GM20000 (cell line): Measurements from ENCODE around the gene RPL36.
"Not testable (repeated sequence)": the region's sequence is repeated elsewhere in the genome, so short reads cannot be mapped to it uniquely, and the experiment has no call there.

Experiments used
- DNase-seq: peaks from one replicate; pipeline ENCODE4 v3.0.0; 2012; ENCODE audit warnings: low spot score
- CTCF ChIP-seq: IDR thresholded peaks from 2 replicates; pipeline ENCODE4 v1.5.1; 2012; ENCODE audit warnings: mild to moderate bottlenecking, control low read depth; ENCODE audit errors: extremely low read depth, missing control alignments

The RPL36 gene

GRCh38 chr19:5684694-5685430 is 5.2 kb upstream of the RPL36 start:
- no peak for TF ChIP-seq CTCF
- DNase-seq, result no peak

GRCh38 chr19:5686326-5686646 is 3.8 kb upstream of the RPL36 start:
- DNase-seq, result no peak
- no peak for TF ChIP-seq CTCF

- peak; percentile 100 for DNase-seq
- TF ChIP-seq CTCF, result peak; percentile 89
These were observed 3.3 kb upstream of the RPL36 start for GRCh38 chr19:5686647-5687359.

- no peak for TF ChIP-seq CTCF
- DNase-seq, result no peak
These were observed 2.5 kb upstream of the RPL36 start for GRCh38 chr19:5687360-5688198.

GRCh38 chr19:5688262-5688881 is 1.7 kb upstream of the RPL36 start:
- not testable (repeated sequence) for DNase-seq

GRCh38 chr19:5690955-5691821 is 1.1 kb downstream of the RPL36 start:
- no peak for TF ChIP-seq CTCF
- DNase-seq, result no peak
